C4-2B (cell line): ENCODE data around the gene GARS1.

Experiments used
- CTCF ChIP-seq: fragments of 450-650 bp; conservative IDR thresholded peaks from 2 replicates; pipeline ENCODE4 v1.5.1; 2017; ENCODE audit warnings: mild to moderate bottlenecking
- ZFX ChIP-seq: fragments of 450-650 bp; IDR thresholded peaks from 2 replicates; pipeline ENCODE4 v1.6.1; 2017

GRCh38 chr7:30662431-30662939, 67.8 kb downstream of the GARS1 start:
- TF ChIP-seq CTCF (no peak), ZFX (no peak)
